Lower lobe of right lung (tissue), 2 donors: Measurements from ENCODE around the gene RASIP1. TPM values are rescaled to one million over a fixed set of nuclear protein-coding genes. Genes with fewer than 3 reads are reported as not detected.
A peak's percentile ranks its signal among the peaks of the same experiment; 100 is the strongest.
"Not testable (repeated sequence)": the region's sequence is repeated elsewhere in the genome, so short reads cannot be mapped to it uniquely, and the experiment has no call there.

ENCODE experiments used
- ATAC-seq, 2 donors: fragments of 200-7000 bp; cut with Tn5 transposase; one replicate each; pipeline ENCODE4 v1.9.1; 2020 to 2022; ENCODE audit warnings: mild to moderate bottlenecking in 2 of 2, moderate library complexity in 2 of 2
- DNase-seq: peaks from one replicate; pipeline ENCODE4 v3.0.0-alpha.2; 2020
- H3K27ac ChIP-seq: fragments of 200-600 bp; one replicate; pipeline ENCODE4 v1.8.0; 2022
- H3K27me3 ChIP-seq: fragments of 200-600 bp; one replicate; pipeline ENCODE4 v1.8.0; 2022; ENCODE audit warnings: low read depth
- H3K36me3 ChIP-seq: fragments of 200-600 bp; one replicate; pipeline ENCODE4 v1.8.0; 2022; ENCODE audit warnings: mild to moderate bottlenecking
- H3K4me1 ChIP-seq: fragments of 200-600 bp; one replicate; pipeline ENCODE4 v1.8.0; 2022
- H3K4me3 ChIP-seq: fragments of 200-600 bp; one replicate; pipeline ENCODE4 v1.8.0; 2022; ENCODE audit warnings: mild to moderate bottlenecking
- H3K9me3 ChIP-seq: fragments of 200-600 bp; one replicate; pipeline ENCODE4 v1.8.0; 2022
- intact Hi-C: fragments of 100-400 bp; cut with DNase I; formaldehyde crosslinking; loops from one replicate; pipeline ENCODE4 v1.11.0; 2022
- total RNA-seq: library from RNA; stranded (reverse); fragmentation: NEBNext Ultra II Directional; extraction: Animal tissue kit (Norgen Biotek cat#: 25700); gene quantifications from one replicate; pipeline ENCODE4 v1.2.1, GENCODE V29; 2021
- TF ChIP-seq, protein P1 (sequence below): fragments of 200-600 bp; IDR thresholded peaks from one replicate; pipeline ENCODE4 v1.8.0; 2022; ENCODE audit warnings: antibody characterized with exemption, mild to moderate bottlenecking
- donor health status: DM: no; HTN: yes; CAD: no; lungs with severe emphysema.

Gene RASIP1
- total RNA-seq, 1 donor from 2014 or later = 33.4 TPM

DNA sequence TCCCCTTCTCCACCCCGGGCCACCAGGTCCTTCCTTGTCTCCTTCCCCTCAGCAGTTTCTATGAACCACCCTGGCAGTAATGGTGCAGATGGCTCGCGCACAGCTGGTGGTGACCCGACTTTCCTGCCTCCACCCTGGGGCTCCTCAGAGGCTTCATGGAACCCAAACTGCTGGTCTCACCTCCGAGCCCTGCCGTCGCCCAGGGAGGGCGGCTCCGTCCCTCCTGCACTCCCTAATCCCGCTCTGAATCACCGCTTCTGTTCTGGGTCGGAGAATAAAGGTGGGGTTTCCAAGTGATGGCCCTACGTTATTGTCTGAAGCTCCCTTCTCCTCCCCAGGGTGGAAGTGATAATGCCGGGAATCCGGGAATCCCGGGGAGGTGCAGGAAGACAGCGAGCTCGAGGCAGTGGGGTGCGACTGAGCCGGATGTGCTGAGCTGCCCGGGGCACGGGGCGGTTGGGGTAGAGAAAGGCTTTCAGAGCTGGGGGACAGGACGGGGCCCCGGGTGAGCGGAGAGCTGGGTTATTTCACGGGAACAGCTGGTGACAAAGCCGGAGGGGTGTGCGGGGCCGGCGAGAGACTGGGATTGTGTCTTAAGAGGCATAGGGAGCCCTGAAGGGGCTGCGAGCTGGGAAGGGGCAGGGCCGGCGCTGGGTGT, 43.9 kb downstream of the RASIP1 start:
- TF ChIP-seq, protein P1, sequence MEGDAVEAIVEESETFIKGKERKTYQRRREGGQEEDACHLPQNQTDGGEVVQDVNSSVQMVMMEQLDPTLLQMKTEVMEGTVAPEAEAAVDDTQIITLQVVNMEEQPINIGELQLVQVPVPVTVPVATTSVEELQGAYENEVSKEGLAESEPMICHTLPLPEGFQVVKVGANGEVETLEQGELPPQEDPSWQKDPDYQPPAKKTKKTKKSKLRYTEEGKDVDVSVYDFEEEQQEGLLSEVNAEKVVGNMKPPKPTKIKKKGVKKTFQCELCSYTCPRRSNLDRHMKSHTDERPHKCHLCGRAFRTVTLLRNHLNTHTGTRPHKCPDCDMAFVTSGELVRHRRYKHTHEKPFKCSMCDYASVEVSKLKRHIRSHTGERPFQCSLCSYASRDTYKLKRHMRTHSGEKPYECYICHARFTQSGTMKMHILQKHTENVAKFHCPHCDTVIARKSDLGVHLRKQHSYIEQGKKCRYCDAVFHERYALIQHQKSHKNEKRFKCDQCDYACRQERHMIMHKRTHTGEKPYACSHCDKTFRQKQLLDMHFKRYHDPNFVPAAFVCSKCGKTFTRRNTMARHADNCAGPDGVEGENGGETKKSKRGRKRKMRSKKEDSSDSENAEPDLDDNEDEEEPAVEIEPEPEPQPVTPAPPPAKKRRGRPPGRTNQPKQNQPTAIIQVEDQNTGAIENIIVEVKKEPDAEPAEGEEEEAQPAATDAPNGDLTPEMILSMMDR = no peak
- Histone ChIP-seq H3K27ac (peak overlapping the region; percentile 46), H3K4me3 (peak overlapping the region; percentile 41), H3K9me3 (no peaks in the 10 kb centered on the region), H3K27me3 (peaks cover 11% of the 10 kb centered on the region), H3K36me3 (peaks cover under 1% of the 10 kb centered on the region), H3K4me1 (peaks cover 9% of the 10 kb centered on the region)
- intact Hi-C loops = no loop called here
- DNase-seq = no peak
- ATAC-seq = peak; percentile 47 to 58

DNA sequence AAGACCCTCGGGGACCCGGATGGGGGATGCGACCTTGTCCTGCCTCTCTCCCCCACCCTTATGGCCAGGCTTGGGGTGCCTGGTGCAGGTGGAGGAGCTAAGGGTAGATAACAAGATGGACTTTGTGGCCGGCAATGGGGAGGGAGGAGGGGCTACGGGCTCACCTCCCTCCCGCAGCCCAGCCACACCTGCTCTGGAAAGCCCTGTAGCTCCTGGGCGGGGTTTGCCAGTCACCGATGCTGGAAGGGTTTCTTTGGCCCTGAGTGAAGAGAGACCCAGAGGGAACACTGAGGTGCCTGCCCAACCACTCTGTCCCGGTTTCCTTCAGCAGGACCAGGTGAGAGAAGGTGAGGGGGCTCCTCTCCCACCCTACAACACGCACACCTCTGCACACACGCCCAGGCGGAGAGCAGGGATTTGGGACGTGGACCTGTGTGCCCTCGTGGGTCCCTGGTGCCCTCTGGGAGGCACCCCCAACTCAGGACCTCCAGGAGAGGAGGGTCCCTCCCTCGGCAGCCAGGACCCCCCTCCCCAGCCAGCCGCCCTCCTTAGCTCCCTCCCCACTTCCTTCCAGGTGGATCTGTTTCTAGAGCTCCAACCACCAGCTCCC, 44.6 kb downstream of the RASIP1 start, which contains the start of gene FUT2:
Gene FUT2 (plus strand): TSS at position 229 of the 610 bp plus-strand sequence. CDS start 6,986 bp downstream, outside the sequence.
- Histone ChIP-seq H3K4me1 (peaks cover 9% of the 10 kb centered on the region), H3K9me3 (no peaks in the 10 kb centered on the region), H3K36me3 (no peaks in the 10 kb centered on the region), H3K27me3 (peaks cover 11% of the 10 kb centered on the region), H3K4me3 (peak within 1 kb of the TSS; percentile 41), H3K27ac (peak within 1 kb of the TSS; percentile 46)
- ATAC-seq = peak; percentile 72
- no peak for DNase-seq
- intact Hi-C loops = no loop called here
- TF ChIP-seq, protein P1 = no peak

DNA sequence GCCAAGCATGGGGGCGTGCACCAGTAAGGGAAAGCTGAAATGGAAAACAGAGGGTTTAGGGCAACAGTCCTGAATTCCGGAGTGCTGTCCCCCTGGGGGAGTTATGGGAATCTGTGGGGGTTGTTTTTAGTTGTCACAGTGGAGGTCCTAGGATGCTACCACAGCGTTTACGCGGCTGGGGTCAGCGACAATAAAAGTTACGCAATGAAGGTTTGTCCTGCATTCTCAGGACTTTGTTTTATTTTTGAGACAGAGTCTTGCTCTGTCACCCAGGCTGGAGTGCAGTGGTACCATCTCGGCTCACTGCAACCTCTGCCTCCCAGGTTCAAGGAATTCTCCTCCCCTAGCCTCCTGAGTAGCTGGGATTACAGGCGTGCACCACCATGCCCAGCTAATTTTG, 46.8 kb downstream of the RASIP1 start:
- intact Hi-C loops, H3K27ac ChIP-seq, ATAC-seq, H3K36me3 ChIP-seq, H3K4me1 ChIP-seq, H3K4me3 ChIP-seq, H3K9me3 ChIP-seq, DNase-seq: not testable (repeated sequence)
- peaks cover 11% of the 10 kb centered on the region for H3K27me3 ChIP-seq

DNA sequence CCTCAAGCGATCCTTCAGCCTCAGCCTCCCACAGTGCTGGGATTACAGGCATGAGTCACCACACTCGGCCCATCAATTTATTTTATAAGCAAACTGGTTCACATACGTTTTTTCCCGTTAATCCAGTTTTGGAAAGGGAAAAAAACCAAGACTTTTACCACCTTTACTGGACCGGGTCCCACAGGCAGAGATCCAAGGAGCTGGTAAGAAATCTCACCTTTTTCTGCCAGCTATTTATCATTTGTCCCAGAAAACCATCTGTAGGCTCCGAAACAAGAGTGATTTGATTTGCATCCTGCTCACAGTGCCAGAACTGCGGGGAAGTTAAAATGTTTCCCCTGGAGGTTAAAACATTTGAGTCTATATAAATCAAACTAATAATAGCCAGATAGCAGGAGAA, 51.0 kb downstream of the RASIP1 start:
- intact Hi-C loops = no loop called here
- Histone ChIP-seq H3K36me3 (no peaks in the 10 kb centered on the region), H3K4me1 (no peaks in the 10 kb centered on the region), H3K27me3 (no peaks in the 10 kb centered on the region), H3K9me3 (no peaks in the 10 kb centered on the region), H3K4me3 (no peak overlapping the region), H3K27ac (no peak overlapping the region)
- DNase-seq (no peak), ATAC-seq (no peak)
- TF ChIP-seq, protein P1 = no peak

DNA sequence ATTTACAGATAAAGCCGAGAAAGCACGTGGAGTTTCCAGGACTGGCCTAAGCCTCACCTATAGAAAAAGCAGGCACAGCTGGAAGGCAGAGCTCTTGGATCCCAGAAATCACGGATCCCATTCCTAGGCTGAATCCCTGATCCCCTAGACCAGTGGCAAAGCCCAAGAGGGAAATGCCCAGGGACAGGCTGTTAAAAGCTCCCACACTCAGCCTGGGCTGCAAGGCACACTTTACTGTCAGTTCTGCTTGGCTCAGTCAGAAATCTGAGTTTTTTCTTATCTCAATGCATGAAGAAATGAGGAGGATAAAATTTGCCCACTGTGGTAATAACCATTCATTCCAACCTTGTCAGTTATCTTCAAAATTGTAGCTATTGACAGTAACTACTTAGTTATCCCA, 52.6 kb downstream of the RASIP1 start:
- no peaks in the 10 kb centered on the region for H3K27me3 ChIP-seq
- ATAC-seq = no peak
- H3K36me3 ChIP-seq = no peaks in the 10 kb centered on the region
- H3K27ac ChIP-seq = no peak overlapping the region
- H3K4me3 ChIP-seq = no peak overlapping the region
- intact Hi-C loops = no loop called here
- no peak for DNase-seq
- TF ChIP-seq, protein P1 = no peak
- no peaks in the 10 kb centered on the region for H3K4me1 ChIP-seq
- no peaks in the 10 kb centered on the region for H3K9me3 ChIP-seq

DNA sequence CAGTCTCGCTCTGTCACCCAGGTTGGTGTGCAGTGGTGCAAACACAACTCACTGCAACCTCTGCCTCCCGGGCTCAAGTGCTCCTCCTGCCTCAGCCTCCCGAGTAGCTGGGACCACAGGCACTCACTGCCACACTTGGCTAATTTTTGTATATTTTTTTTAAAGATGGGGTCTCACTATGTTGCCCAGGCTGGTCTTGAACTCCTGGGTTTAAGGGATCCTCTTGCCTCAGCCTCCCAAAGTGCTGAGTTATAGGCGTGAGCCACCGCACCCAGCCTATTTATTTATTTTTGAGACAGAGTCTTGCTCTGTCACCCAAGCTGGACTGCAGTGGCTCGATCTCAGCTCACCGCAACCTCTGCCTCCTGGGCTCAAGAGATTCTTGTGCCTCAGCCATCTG, 53.8 kb downstream of the RASIP1 start:
- H3K4me1 ChIP-seq, intact Hi-C loops, ATAC-seq, H3K27me3 ChIP-seq, H3K4me3 ChIP-seq, DNase-seq, H3K36me3 ChIP-seq, H3K27ac ChIP-seq, H3K9me3 ChIP-seq: not testable (repeated sequence)
